GM12873 (cell line): ENCODE data around the gene CENPM.

Source experiments
- CTCF ChIP-seq: IDR thresholded peaks from 2 replicates; pipeline ENCODE4 v1.5.1; 2012; ENCODE audit warnings: low read depth, mild to moderate bottlenecking, moderate library complexity, low read length, control low read depth; ENCODE audit not compliant: insufficient read depth; ENCODE audit errors: missing control alignments

Gene CENPM

GRCh38 chr22:41891407-41891806 is 55.5 kb downstream of the CENPM start:
- TF ChIP-seq CTCF, result no peak
